ENCODE measurements around the gene CHCHD10.
"Not testable (repeated sequence)": the region's sequence is repeated elsewhere in the genome, so short reads cannot be mapped to it uniquely, and the experiment has no call there.

CHCHD10 gene

DNA sequence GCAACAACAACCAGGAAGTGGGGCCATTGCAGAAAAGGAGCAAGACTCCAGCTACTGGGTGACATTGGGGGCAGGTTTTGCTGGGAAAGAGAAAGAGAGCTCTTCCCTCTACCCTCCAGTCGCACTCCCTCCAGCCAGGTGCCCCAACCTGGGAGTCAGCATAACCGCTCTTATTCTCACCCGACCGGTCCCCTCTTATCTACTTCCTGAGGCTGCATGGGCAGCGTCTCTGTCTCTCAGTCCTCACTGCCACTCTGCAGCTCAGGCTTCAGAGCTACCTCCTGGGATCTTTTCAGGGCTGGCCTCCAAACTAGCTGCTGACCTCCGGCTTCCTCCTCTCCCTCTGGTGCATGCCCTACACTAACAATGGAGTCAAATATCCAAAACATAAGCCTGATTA lies 22.0 kb downstream of the CHCHD10 start:
- DNase-seq: no peak

- DNase-seq: no peak
Observed at GRCh38 chr22:23744485-23744884, 23.3 kb downstream of the CHCHD10 start.

GRCh38 chr22:23744001-23744400 lies 23.8 kb downstream of the CHCHD10 start:
- DNase-seq: no peak

DNA sequence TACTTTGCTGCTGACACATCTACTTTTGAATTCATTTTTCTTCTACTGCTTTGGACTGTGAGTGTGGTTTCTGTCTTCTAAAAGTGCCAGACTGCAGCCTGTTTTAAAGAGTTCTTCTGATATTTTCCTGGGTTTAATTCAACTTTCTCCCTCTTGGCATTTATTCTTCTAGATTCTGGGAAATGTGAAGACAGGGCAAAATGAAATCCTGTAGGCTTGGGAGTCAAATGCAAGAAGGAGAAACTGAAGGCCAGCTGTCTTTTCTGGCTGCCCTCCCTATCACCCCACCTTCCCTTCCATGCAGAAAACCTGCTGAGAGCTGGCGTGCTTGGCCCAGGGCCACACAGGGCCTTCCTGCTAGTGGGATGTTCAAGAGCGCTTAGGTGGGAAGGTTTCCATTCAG lies 24.5 kb downstream of the CHCHD10 start:
- no peak for DNase-seq

GRCh38 chr22:23742505-23743264 lies 25.1 kb downstream of the CHCHD10 start:
- peak in 1 of 2 experiments; percentile 2 for DNase-seq

- no peak for DNase-seq
Observed at GRCh38 chr22:23737696-23738095, 30.1 kb downstream of the CHCHD10 start.

DNA sequence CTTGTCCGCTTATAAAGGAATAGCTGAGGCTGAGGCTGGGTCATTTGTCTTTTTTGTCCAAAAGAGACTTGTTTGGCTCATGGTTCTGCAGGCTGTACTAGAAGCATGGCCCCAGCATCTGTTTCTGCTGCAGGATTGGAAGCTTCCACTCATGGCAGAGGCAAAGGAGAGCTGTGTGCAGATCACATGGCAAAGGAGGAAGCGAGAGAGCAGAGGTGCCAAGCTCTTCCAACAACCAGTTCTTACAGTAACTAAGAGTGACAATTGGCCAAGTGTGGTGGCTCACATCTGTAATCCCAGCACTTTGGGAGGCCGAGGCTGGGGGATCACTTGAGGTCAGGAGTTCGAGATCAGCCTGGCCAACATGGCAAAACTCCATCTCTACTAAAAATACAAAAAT lies 39.7 kb downstream of the CHCHD10 start:
- not testable (repeated sequence) for DNase-seq

- no peak for DNase-seq
Observed at GRCh38 chr22:23722724-23723123, 45.0 kb downstream of the CHCHD10 start.

GRCh38 chr22:23722160-23722559 lies 45.6 kb downstream of the CHCHD10 start:
- DNase-seq: no peak

DNA sequence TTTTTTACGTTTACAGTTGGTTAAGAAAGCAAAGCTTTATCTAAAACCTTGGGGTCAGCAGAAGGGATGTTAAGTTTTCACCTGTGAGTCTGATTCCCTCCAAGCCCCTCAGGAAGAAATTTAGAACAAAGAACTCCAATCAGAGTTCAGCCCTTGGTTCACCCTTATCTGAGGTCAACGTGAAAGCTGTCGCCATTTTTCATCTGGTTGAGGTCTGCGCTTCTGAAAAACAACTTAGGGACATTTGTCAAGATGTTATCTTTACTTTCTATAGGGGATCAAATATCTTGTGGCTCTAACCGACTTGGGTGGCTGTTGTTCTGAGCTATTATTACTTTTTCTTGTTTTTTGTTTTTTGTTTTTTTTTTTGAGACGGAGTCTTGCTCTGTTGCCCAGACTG lies 46.9 kb downstream of the CHCHD10 start:
- DNase-seq: no peak

- no peak for DNase-seq
Observed at GRCh38 chr22:23718371-23719165, 49.2 kb downstream of the CHCHD10 start.

- DNase-seq: peak; percentile 23 to 63
Observed at GRCh38 chr22:23716811-23717801, 50.7 kb downstream of the CHCHD10 start.

Measured in SW 1271 (cell line).